Measurements from ENCODE around the gene NLGN1.
"Not testable (repeated sequence)": the region's sequence is repeated elsewhere in the genome, so short reads cannot be mapped to it uniquely, and the experiment has no call there.

Gene NLGN1

DNA sequence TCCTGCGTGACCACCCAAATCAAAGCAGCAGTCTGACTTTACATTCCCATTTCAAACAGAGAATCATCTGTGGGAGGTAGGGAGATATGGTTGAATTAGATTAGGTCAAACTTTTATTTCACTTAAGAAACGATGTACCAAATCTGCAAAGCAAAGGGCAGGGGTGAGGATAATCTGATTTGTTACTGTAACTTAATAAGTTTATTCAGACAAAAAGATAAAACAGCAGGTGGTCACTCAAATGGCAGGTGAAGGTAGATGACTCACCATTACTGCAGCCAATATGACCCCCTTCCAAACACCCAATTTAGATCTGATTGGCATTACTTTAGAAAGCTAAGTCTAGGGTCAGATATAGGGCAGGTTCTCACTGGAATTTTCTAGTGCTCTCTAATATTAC is 810.6 kb downstream of the NLGN1 start:
- WGBS (ENCODE audit: extremely low coverage, insufficient coverage, insufficient read length), result no CpG with 5 or more reads among the region's 2 CpGs

GRCh38 chr3:174211896-174212295 is 814.4 kb downstream of the NLGN1 start:
- not testable (repeated sequence) for H2BK120ac ChIP-seq (ENCODE audit: insufficient read depth, low read length, poor library complexity); H3K4me1 ChIP-seq (ENCODE audit: control insufficient read depth in 1 of 2, insufficient read depth in 2 of 2, low read length in 2 of 2); H4K8ac ChIP-seq (ENCODE audit: low read depth, low read length); H2AK5ac ChIP-seq (ENCODE audit: low read length); H2BK5ac ChIP-seq (ENCODE audit: low read depth, low read length, poor library complexity); DNase-seq; H2AFZ ChIP-seq (ENCODE audit: insufficient read depth, low read length, poor library complexity); H3K4me2 ChIP-seq (ENCODE audit: low read length); H3K9me3 ChIP-seq (ENCODE audit: insufficient read depth, low read depth, low read length); H3K23ac ChIP-seq (ENCODE audit: low read length); H3K36me3 ChIP-seq (ENCODE audit: control insufficient read depth in 1 of 2, insufficient read depth in 2 of 2, low read length in 2 of 2); H3K4ac ChIP-seq (ENCODE audit: low read depth, low read length); H3K27ac ChIP-seq (ENCODE audit: low read depth, low read length); H3K79me2 ChIP-seq (ENCODE audit: control insufficient read depth, insufficient read depth, low read length, poor library complexity); H3K18ac ChIP-seq (ENCODE audit: low read length); H3K79me1 ChIP-seq (ENCODE audit: low read length); H2BK12ac ChIP-seq (ENCODE audit: low read length); H3K27me3 ChIP-seq (ENCODE audit: insufficient read depth, low read length); H4K12ac ChIP-seq (ENCODE audit: low read depth, low read length); H3K14ac ChIP-seq (ENCODE audit: low read length); H3K4me3 ChIP-seq (ENCODE audit: low read depth, low read length); H4K91ac ChIP-seq (ENCODE audit: low read depth, low read length); H3K9ac ChIP-seq (ENCODE audit: low read length)
- no CpG with 5 or more reads among the region's 24 CpGs for WGBS (ENCODE audit: extremely low coverage, insufficient coverage, insufficient read length)

More for the DNA sequence above, 810.6 kb downstream of the NLGN1 start:
- no peak overlapping the region for H3K9ac ChIP-seq (ENCODE audit: low read length)
- no peak overlapping the region for H3K4me3 ChIP-seq (ENCODE audit: low read depth, low read length)
- H2BK120ac ChIP-seq (ENCODE audit: insufficient read depth, low read length, poor library complexity), result no peak overlapping the region
- no peak overlapping the region for H3K4ac ChIP-seq (ENCODE audit: low read depth, low read length)
- H3K18ac ChIP-seq (ENCODE audit: low read length), result no peak overlapping the region
- no peak overlapping the region for H2AK5ac ChIP-seq (ENCODE audit: low read length)
- no peak overlapping the region for H4K8ac ChIP-seq (ENCODE audit: low read depth, low read length)
- H3K23ac ChIP-seq (ENCODE audit: low read length), result no peak overlapping the region
- no peaks in the 10 kb centered on the region for H3K9me3 ChIP-seq (ENCODE audit: insufficient read depth, low read depth, low read length)
- no peak overlapping the region for H3K4me2 ChIP-seq (ENCODE audit: low read length)
- H2BK5ac ChIP-seq (ENCODE audit: low read depth, low read length, poor library complexity), result no peak overlapping the region
- H2AFZ ChIP-seq (ENCODE audit: insufficient read depth, low read length, poor library complexity), result no peak overlapping the region
- H3K14ac ChIP-seq (ENCODE audit: low read length), result no peak overlapping the region
- H3K4me1 ChIP-seq (ENCODE audit: control insufficient read depth in 1 of 2, insufficient read depth in 2 of 2, low read length in 2 of 2), result no peaks in the 10 kb centered on the region
- no peak overlapping the region for H4K91ac ChIP-seq (ENCODE audit: low read depth, low read length)
- no peak for DNase-seq
- no peak overlapping the region for H2BK12ac ChIP-seq (ENCODE audit: low read length)
- H3K27me3 ChIP-seq (ENCODE audit: insufficient read depth, low read length), result no peaks in the 10 kb centered on the region
- no peak overlapping the region for H3K27ac ChIP-seq (ENCODE audit: low read depth, low read length)
- H3K79me1 ChIP-seq (ENCODE audit: low read length), result no peaks in the 10 kb centered on the region
- H3K79me2 ChIP-seq (ENCODE audit: control insufficient read depth, insufficient read depth, low read length, poor library complexity), result no peaks in the 10 kb centered on the region
- no peaks in the 10 kb centered on the region for H3K36me3 ChIP-seq (ENCODE audit: control insufficient read depth in 1 of 2, insufficient read depth in 2 of 2, low read length in 2 of 2)
- no peak overlapping the region for H4K12ac ChIP-seq (ENCODE audit: low read depth, low read length)

DNA sequence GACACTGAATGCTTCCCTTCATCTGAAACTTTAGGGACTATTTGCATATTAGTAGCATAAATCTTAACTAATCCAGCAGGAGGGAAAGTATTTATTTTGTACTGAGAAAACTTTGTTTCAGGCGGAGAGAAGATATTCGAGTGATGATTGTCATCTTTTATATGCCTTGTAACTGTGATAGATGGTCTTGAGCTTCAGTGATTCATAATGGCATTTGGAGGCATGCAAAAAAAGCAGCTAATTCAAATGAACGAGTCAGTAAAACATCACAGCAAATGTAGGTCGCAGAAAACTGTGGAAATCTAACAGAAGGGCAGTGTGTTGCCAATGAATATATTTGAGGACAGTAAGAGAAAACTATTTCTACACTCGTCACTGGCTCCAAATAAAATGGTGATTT is 817.9 kb downstream of the NLGN1 start:
- Histone ChIP-seq H3K9me3 (ENCODE audit: insufficient read depth, low read depth, low read length) (no peaks in the 10 kb centered on the region), H3K79me1 (ENCODE audit: low read length) (no peaks in the 10 kb centered on the region), H3K9ac (ENCODE audit: low read length) (no peak overlapping the region), H3K27me3 (ENCODE audit: insufficient read depth, low read length) (no peaks in the 10 kb centered on the region), H4K91ac (ENCODE audit: low read depth, low read length) (no peak overlapping the region), H4K8ac (ENCODE audit: low read depth, low read length) (no peak overlapping the region), H3K4me2 (ENCODE audit: low read length) (no peak overlapping the region), H4K12ac (ENCODE audit: low read depth, low read length) (no peak overlapping the region), H3K23ac (ENCODE audit: low read length) (no peak overlapping the region), H3K4me3 (ENCODE audit: low read depth, low read length) (no peak overlapping the region), H3K79me2 (ENCODE audit: control insufficient read depth, insufficient read depth, low read length, poor library complexity) (no peaks in the 10 kb centered on the region), H3K18ac (ENCODE audit: low read length) (no peak overlapping the region), H2AFZ (ENCODE audit: insufficient read depth, low read length, poor library complexity) (no peak overlapping the region), H3K14ac (ENCODE audit: low read length) (no peak overlapping the region), H2AK5ac (ENCODE audit: low read length) (no peak overlapping the region), H3K4me1 (ENCODE audit: control insufficient read depth in 1 of 2, insufficient read depth in 2 of 2, low read length in 2 of 2) (no peaks in the 10 kb centered on the region), H3K36me3 (ENCODE audit: control insufficient read depth in 1 of 2, insufficient read depth in 2 of 2, low read length in 2 of 2) (no peaks in the 10 kb centered on the region), H3K27ac (ENCODE audit: low read depth, low read length) (no peak overlapping the region), H3K4ac (ENCODE audit: low read depth, low read length) (no peak overlapping the region), H2BK120ac (ENCODE audit: insufficient read depth, low read length, poor library complexity) (no peak overlapping the region), H2BK5ac (ENCODE audit: low read depth, low read length, poor library complexity) (no peak overlapping the region), H2BK12ac (ENCODE audit: low read length) (no peak overlapping the region)
- no CpG with 5 or more reads among the region's 5 CpGs for WGBS (ENCODE audit: extremely low coverage, insufficient coverage, insufficient read length)
- DNase-seq, result no peak

GRCh38 chr3:174216019-174216418 is 818.5 kb downstream of the NLGN1 start:
- H2BK5ac ChIP-seq (ENCODE audit: low read depth, low read length, poor library complexity), result no peak overlapping the region
- H2AK5ac ChIP-seq (ENCODE audit: low read length), result no peak overlapping the region
- H4K12ac ChIP-seq (ENCODE audit: low read depth, low read length), result no peak overlapping the region
- H3K4me3 ChIP-seq (ENCODE audit: low read depth, low read length), result no peak overlapping the region
- WGBS (ENCODE audit: extremely low coverage, insufficient coverage, insufficient read length), result no CpG with 5 or more reads among the region's 2 CpGs
- H3K27ac ChIP-seq (ENCODE audit: low read depth, low read length), result no peak overlapping the region
- H3K9me3 ChIP-seq (ENCODE audit: insufficient read depth, low read depth, low read length), result no peaks in the 10 kb centered on the region
- H4K91ac ChIP-seq (ENCODE audit: low read depth, low read length), result no peak overlapping the region
- no peaks in the 10 kb centered on the region for H3K79me1 ChIP-seq (ENCODE audit: low read length)
- no peaks in the 10 kb centered on the region for H3K27me3 ChIP-seq (ENCODE audit: insufficient read depth, low read length)
- no peak overlapping the region for H2BK12ac ChIP-seq (ENCODE audit: low read length)
- H3K36me3 ChIP-seq (ENCODE audit: control insufficient read depth in 1 of 2, insufficient read depth in 2 of 2, low read length in 2 of 2), result no peaks in the 10 kb centered on the region
- no peak overlapping the region for H3K9ac ChIP-seq (ENCODE audit: low read length)
- no peak overlapping the region for H3K4me2 ChIP-seq (ENCODE audit: low read length)
- no peak overlapping the region for H2BK120ac ChIP-seq (ENCODE audit: insufficient read depth, low read length, poor library complexity)
- H2AFZ ChIP-seq (ENCODE audit: insufficient read depth, low read length, poor library complexity), result no peak overlapping the region
- no peaks in the 10 kb centered on the region for H3K4me1 ChIP-seq (ENCODE audit: control insufficient read depth in 1 of 2, insufficient read depth in 2 of 2, low read length in 2 of 2)
- no peak overlapping the region for H3K23ac ChIP-seq (ENCODE audit: low read length)
- H3K79me2 ChIP-seq (ENCODE audit: control insufficient read depth, insufficient read depth, low read length, poor library complexity), result no peaks in the 10 kb centered on the region
- no peak for DNase-seq
- H3K14ac ChIP-seq (ENCODE audit: low read length), result no peak overlapping the region
- H3K4ac ChIP-seq (ENCODE audit: low read depth, low read length), result no peak overlapping the region
- H4K8ac ChIP-seq (ENCODE audit: low read depth, low read length), result no peak overlapping the region
- H3K18ac ChIP-seq (ENCODE audit: low read length), result no peak overlapping the region
